HG03439 (cell line): Measurements from ENCODE around the gene PRKAG2.
"Not testable (repeated sequence)": the region's sequence is repeated elsewhere in the genome, so short reads cannot be mapped to it uniquely, and the experiment has no call there.

Experiments
- ATAC-seq: cut with Tn5 transposase; IDR thresholded peaks from one replicate; pipeline ENCODE4 v1.9.1; 2021; ENCODE audit warnings: mild to moderate bottlenecking, moderate library complexity; ENCODE audit not compliant: unreplicated experiment

PRKAG2 gene

GRCh38 chr7:151754688-151755130, 122.2 kb downstream of the PRKAG2 start:
- no peak for ATAC-seq

GRCh38 chr7:151754142-151754590, 122.7 kb downstream of the PRKAG2 start:
- no peak for ATAC-seq

GRCh38 chr7:151752816-151753595, 123.9 kb downstream of the PRKAG2 start:
- no peak for ATAC-seq

GRCh38 chr7:151752037-151752436, 124.9 kb downstream of the PRKAG2 start:
- no peak for ATAC-seq

GRCh38 chr7:151748733-151749132, 128.2 kb downstream of the PRKAG2 start:
- ATAC-seq, result no peak

GRCh38 chr7:151748021-151748420, 128.9 kb downstream of the PRKAG2 start:
- not testable (repeated sequence) for ATAC-seq

GRCh38 chr7:151745706-151746105, 131.2 kb downstream of the PRKAG2 start:
- no peak for ATAC-seq

GRCh38 chr7:151744656-151745638, 132.0 kb downstream of the PRKAG2 start:
- ATAC-seq, result no peak

GRCh38 chr7:151744051-151744580, 132.8 kb downstream of the PRKAG2 start:
- ATAC-seq, result no peak

GRCh38 chr7:151743481-151743983, 133.4 kb downstream of the PRKAG2 start:
- no peak for ATAC-seq

- no peak for ATAC-seq
Measured at GRCh38 chr7:151742713-151743480, 134.0 kb downstream of the PRKAG2 start.

GRCh38 chr7:151741585-151741984, 135.3 kb downstream of the PRKAG2 start:
- ATAC-seq, result no peak

- ATAC-seq, result no peak
Measured at GRCh38 chr7:151740081-151740851, 136.6 kb downstream of the PRKAG2 start.

- no peak for ATAC-seq
Measured at GRCh38 chr7:151738925-151739324, 138.0 kb downstream of the PRKAG2 start.

- no peak for ATAC-seq
Measured at GRCh38 chr7:151736403-151736909, 140.5 kb downstream of the PRKAG2 start.

GRCh38 chr7:151735851-151736402, 141.0 kb downstream of the PRKAG2 start:
- no peak for ATAC-seq

- ATAC-seq, result no peak
Measured at GRCh38 chr7:151735186-151735850, 141.6 kb downstream of the PRKAG2 start.

- no peak for ATAC-seq
Measured at GRCh38 chr7:151732834-151733592, 143.9 kb downstream of the PRKAG2 start.
